ENCODE data around the gene CCDC60. TPM values are rescaled to one million over a fixed set of nuclear protein-coding genes. Genes with fewer than 3 reads are reported as not detected.

CCDC60 gene
- total and polyA plus RNA-seq, 10 of the 15 experiments (the other 5 are each of a cell fraction or from before 2014, with no cell fraction given) = 0.19 TPM; not detected in 9

- in situ Hi-C loops (cut with MboI) (loop anchor here (25.0 kb wide), 1 partner anchor 1434 kb away; the partner anchor contains the start of gene VSIG10), intact Hi-C loops (cut with micrococcal nuclease; ENCODE audit: unreplicated experiment) (loop anchor here (5.0 to 10.0 kb wide), 3 partner anchors 432 to 1142 kb away; partner anchors contain the start of gene SRRM4)
- Histone ChIP-seq H3K79me2 (ENCODE audit: control insufficient read depth, insufficient read depth, low read length) (no peaks in the 10 kb centered on the region), H3K27me3 (replicated peaks in 1 of 2; ENCODE audit: control insufficient read depth in 2 of 2, insufficient read depth in 2 of 2, low read length in 1 of 2) (no peaks in the 10 kb centered on the region; a peak in 1 of 4 replicates), H4K20me1 (ENCODE audit: control insufficient read depth, insufficient read depth) (no peaks in the 10 kb centered on the region), H3K4me2 (ENCODE audit: control insufficient read depth, insufficient read depth) (no peak overlapping the region), H3K27ac (ENCODE audit: control insufficient read depth, insufficient read depth) (no peak overlapping the region), H3K36me3 (ENCODE audit: control insufficient read depth in 2 of 2, insufficient read depth in 2 of 2, low read length in 1 of 2) (no peaks in the 10 kb centered on the region), H3K4me1 (ENCODE audit: control insufficient read depth, insufficient read depth, low read length) (no peaks in the 10 kb centered on the region), H3K9ac (ENCODE audit: control insufficient read depth, insufficient read depth, low read length) (no peak overlapping the region), H3K4me3 (no peak overlapping the region), H3K9me3 (replicated peaks; ENCODE audit: control insufficient read depth, insufficient read depth, low read length) (no peaks in the 10 kb centered on the region), H2AFZ (ENCODE audit: control insufficient read depth, low read depth, low read length) (no peak overlapping the region)
- ChIA-PET CTCF (interaction anchor here (1.0 to 3.4 kb wide), 6 partner anchors 21 to 234 kb away, joined by 3 to 24 read pairs (median 6); no protein-coding TSS in a partner anchor), RAD21 (ENCODE audit: unreplicated experiment) (no interaction called here), SMC1A (ENCODE audit: uncharacterized antibody, unreplicated experiment) (interaction anchor here (1.1 to 1.4 kb wide), 2 partner anchors 102 to 131 kb away, joined by 4 to 16 read pairs; no protein-coding TSS in a partner anchor), POLR2A (no interaction called here)
- ATAC-seq = no peak
- FAIRE-seq = no peak
- BruUV-seq (replicated peaks) = no TSS peak
- no peak for DNase-seq (ENCODE audit: low read depth, low spot score)
- TF ChIP-seq, protein P1, sequence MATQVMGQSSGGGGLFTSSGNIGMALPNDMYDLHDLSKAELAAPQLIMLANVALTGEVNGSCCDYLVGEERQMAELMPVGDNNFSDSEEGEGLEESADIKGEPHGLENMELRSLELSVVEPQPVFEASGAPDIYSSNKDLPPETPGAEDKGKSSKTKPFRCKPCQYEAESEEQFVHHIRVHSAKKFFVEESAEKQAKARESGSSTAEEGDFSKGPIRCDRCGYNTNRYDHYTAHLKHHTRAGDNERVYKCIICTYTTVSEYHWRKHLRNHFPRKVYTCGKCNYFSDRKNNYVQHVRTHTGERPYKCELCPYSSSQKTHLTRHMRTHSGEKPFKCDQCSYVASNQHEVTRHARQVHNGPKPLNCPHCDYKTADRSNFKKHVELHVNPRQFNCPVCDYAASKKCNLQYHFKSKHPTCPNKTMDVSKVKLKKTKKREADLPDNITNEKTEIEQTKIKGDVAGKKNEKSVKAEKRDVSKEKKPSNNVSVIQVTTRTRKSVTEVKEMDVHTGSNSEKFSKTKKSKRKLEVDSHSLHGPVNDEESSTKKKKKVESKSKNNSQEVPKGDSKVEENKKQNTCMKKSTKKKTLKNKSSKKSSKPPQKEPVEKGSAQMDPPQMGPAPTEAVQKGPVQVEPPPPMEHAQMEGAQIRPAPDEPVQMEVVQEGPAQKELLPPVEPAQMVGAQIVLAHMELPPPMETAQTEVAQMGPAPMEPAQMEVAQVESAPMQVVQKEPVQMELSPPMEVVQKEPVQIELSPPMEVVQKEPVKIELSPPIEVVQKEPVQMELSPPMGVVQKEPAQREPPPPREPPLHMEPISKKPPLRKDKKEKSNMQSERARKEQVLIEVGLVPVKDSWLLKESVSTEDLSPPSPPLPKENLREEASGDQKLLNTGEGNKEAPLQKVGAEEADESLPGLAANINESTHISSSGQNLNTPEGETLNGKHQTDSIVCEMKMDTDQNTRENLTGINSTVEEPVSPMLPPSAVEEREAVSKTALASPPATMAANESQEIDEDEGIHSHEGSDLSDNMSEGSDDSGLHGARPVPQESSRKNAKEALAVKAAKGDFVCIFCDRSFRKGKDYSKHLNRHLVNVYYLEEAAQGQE (IDR thresholded peaks at IDR 0.05; ENCODE audit: low read depth, low read length) = no peak
- TF ChIP-seq GATAD2B (conservative IDR thresholded peaks at IDR 0.05; ENCODE audit: low read depth) (no peak), BCLAF1 (IDR thresholded peaks at IDR 0.05) (no peak), FOXK2 (IDR thresholded peaks at IDR 0.05) (no peak), ZNF24 (IDR thresholded peaks at IDR 0.05) (no peak), BACH1 (IDR thresholded peaks at IDR 0.05; ENCODE audit: borderline replicate concordance) (no peak), FOXM1 (IDR thresholded peaks at IDR 0.05; ENCODE audit: low read depth, low read length) (no peak), EED (IDR thresholded peaks at IDR 0.05; ENCODE audit: low read depth) (no peak), PKNOX1 (IDR thresholded peaks at IDR 0.05) (no peak), NRF1 (conservative IDR thresholded peaks at IDR 0.05; ENCODE audit: low read depth, low read length) (no peak), CBFB (IDR thresholded peaks at IDR 0.05; ENCODE audit: low read depth) (no peak), ZSCAN29 (IDR thresholded peaks at IDR 0.05) (no peak)
- TF ChIP-seq, protein P2, sequence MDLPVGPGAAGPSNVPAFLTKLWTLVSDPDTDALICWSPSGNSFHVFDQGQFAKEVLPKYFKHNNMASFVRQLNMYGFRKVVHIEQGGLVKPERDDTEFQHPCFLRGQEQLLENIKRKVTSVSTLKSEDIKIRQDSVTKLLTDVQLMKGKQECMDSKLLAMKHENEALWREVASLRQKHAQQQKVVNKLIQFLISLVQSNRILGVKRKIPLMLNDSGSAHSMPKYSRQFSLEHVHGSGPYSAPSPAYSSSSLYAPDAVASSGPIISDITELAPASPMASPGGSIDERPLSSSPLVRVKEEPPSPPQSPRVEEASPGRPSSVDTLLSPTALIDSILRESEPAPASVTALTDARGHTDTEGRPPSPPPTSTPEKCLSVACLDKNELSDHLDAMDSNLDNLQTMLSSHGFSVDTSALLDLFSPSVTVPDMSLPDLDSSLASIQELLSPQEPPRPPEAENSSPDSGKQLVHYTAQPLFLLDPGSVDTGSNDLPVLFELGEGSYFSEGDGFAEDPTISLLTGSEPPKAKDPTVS (IDR thresholded peaks at IDR 0.05; ENCODE audit: low read depth, low read length) = no peak
- TF ChIP-seq, protein P3, sequence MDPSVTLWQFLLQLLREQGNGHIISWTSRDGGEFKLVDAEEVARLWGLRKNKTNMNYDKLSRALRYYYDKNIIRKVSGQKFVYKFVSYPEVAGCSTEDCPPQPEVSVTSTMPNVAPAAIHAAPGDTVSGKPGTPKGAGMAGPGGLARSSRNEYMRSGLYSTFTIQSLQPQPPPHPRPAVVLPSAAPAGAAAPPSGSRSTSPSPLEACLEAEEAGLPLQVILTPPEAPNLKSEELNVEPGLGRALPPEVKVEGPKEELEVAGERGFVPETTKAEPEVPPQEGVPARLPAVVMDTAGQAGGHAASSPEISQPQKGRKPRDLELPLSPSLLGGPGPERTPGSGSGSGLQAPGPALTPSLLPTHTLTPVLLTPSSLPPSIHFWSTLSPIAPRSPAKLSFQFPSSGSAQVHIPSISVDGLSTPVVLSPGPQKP (IDR thresholded peaks at IDR 0.05; ENCODE audit: low read depth, low read length) = no peak
Observed at GRCh38 chr12:119546340-119546739, 211.8 kb downstream of the CCDC60 start.

Data from GM12878 (cell line).